Epithelial cell of umbilical artery (primary cell): ENCODE measurements around the gene ALG8. TPM values are rescaled to one million over a fixed set of nuclear protein-coding genes. Genes with fewer than 3 reads are reported as not detected.

Experiments used
- total RNA-seq: library from RNA; depleted of rRNA; stranded (reverse); fragments of >200 nt; gene quantifications from 2 replicates; pipeline ENCODE4 v1.2.3, GENCODE V29; 2014

The ALG8 gene
- 21.4 and 61.9 TPM in 2 replicates for total RNA-seq

GRCh38 chr11:78139422-78140391, at the start of gene ALG8:
Gene ALG8 (minus strand): TSS chr11:78139626. CDS start chr11:78139588, 38 bp downstream.

GRCh38 chr11:78188286-78189173, 49.1 kb upstream of the ALG8 start, which contains the start of the genes KCTD21 and USP35:
Gene KCTD21 (minus strand): TSS chr11:78188626. CDS start chr11:78174554, 14,072 bp downstream.
Gene USP35 (plus strand): TSS chr11:78188919. CDS start chr11:78196246, 7,327 bp downstream.

GRCh38 chr11:78079232-78080083, 60.0 kb downstream of the ALG8 start, which contains the start of gene NDUFC2:
Gene NDUFC2 (minus strand): TSS chr11:78079862. CDS start chr11:78079744, 118 bp downstream.

GRCh38 chr11:78063440-78064181, 75.8 kb downstream of the ALG8 start, which contains the start of gene THRSP:
Gene THRSP (plus strand): TSS chr11:78063861. CDS start chr11:78063882, 21 bp downstream.

Other genes starting within 250 kb of the ALG8 start
- 34.4 and 44.5 TPM in 2 replicates for gene INTS4, start 145.0 kb downstream of the ALG8 start, total RNA-seq
- gene KCTD14, start 116.3 kb downstream of the ALG8 start, total RNA-seq = 0.32 and 0.91 TPM in 2 replicates
- gene THRSP, start 75.8 kb downstream of the ALG8 start, total RNA-seq = not detected in 2 replicates
- 109 and 122 TPM in 2 replicates for gene NDUFC2, start 59.8 kb downstream of the ALG8 start, total RNA-seq
- 3.8 and 3.9 TPM in 2 replicates for gene KCTD21, start 49.0 kb upstream of the ALG8 start, total RNA-seq
- 6.2 and 7.9 TPM in 2 replicates for gene USP35, start 49.3 kb upstream of the ALG8 start, total RNA-seq